DMS 273 treated with DMSO at 0.1 percent for 48 hours (cell line): ENCODE measurements around the gene MON1B.
"Not testable (repeated sequence)": the region's sequence is repeated elsewhere in the genome, so short reads cannot be mapped to it uniquely, and the experiment has no call there.

Experiments used
- DNase-seq: peaks from one replicate; lab custom pipeline; 2025; lab: John Stamatoyannopoulos, UW

Gene MON1B

GRCh38 chr16:77197747-77198146 is 6.8 kb downstream of the MON1B start:
- no peak for DNase-seq

- DNase-seq, result no peak
These were observed 8.2 kb downstream of the MON1B start, which contains the start of gene SYCE1L for GRCh38 chr16:77199211-77199610. TSS of gene SYCE1L (plus strand) at chr16:77199408. CDS start at chr16:77199452, 44 bp downstream.

GRCh38 chr16:77206533-77206932 is 15.5 kb downstream of the MON1B start:
- DNase-seq, result no peak

- DNase-seq, result no peak
These were observed 16.0 kb downstream of the MON1B start for GRCh38 chr16:77207030-77207429.

GRCh38 chr16:77208382-77208781 is 17.4 kb downstream of the MON1B start:
- DNase-seq, result no peak

- DNase-seq, result peak; percentile 48
These were observed 21.1 kb downstream of the MON1B start for GRCh38 chr16:77211880-77212740.

GRCh38 chr16:77212741-77213541 is 22.0 kb downstream of the MON1B start:
- no peak for DNase-seq

- DNase-seq, result no peak
These were observed 22.6 kb downstream of the MON1B start for GRCh38 chr16:77213542-77214106.

GRCh38 chr16:77214411-77215138 is 23.6 kb downstream of the MON1B start:
- DNase-seq, result no peak

GRCh38 chr16:77219437-77219836 is 28.4 kb downstream of the MON1B start:
- no peak for DNase-seq

GRCh38 chr16:77220427-77220826 is 29.4 kb downstream of the MON1B start:
- DNase-seq, result no peak

GRCh38 chr16:77221482-77221881 is 30.5 kb downstream of the MON1B start:
- no peak for DNase-seq

GRCh38 chr16:77223184-77223583 is 32.2 kb downstream of the MON1B start:
- no peak for DNase-seq

GRCh38 chr16:77225182-77225581 is 34.2 kb downstream of the MON1B start:
- DNase-seq, result no peak

GRCh38 chr16:77227745-77228144 is 36.8 kb downstream of the MON1B start:
- DNase-seq, result no peak

GRCh38 chr16:77231047-77231446 is 40.1 kb downstream of the MON1B start:
- no peak for DNase-seq

GRCh38 chr16:77233799-77234519 is 43.0 kb downstream of the MON1B start:
- no peak for DNase-seq

GRCh38 chr16:77234611-77235010 is 43.6 kb downstream of the MON1B start:
- no peak for DNase-seq

- peak; percentile 59 for DNase-seq
These were observed 45.1 kb downstream of the MON1B start for GRCh38 chr16:77236063-77236511.

GRCh38 chr16:77238593-77238992 is 47.6 kb downstream of the MON1B start:
- no peak for DNase-seq

GRCh38 chr16:77242471-77242870 is 51.5 kb downstream of the MON1B start:
- DNase-seq, result not testable (repeated sequence)
